Endothelial cell of umbilical vein (primary cell): ENCODE measurements around the gene ZNF768. TPM values are rescaled to one million over a fixed set of nuclear protein-coding genes. Genes with fewer than 3 reads are reported as not detected.

Experiments used
- BruUV-seq: library from RNA; stranded (reverse); fragments of 400-500 nt; replicated peaks from 2 replicates; lab custom pipeline; 2021; lab: Mats Ljungman, UMichigan
- CTCF ChIA-PET: fragments of 300-600, 350-600 bp; sonication (Branson Sonifier 250); formaldehyde crosslinking; loops from one replicate; lab custom pipeline; 2021; ENCODE audit warnings: antibody characterized with exemption, inconsistent platforms; lab: Charles Lee
- POLR2A ChIA-PET: fragments of 300-600, 350-600 bp; sonication (Branson Sonifier 250); formaldehyde crosslinking; loops from one replicate; lab custom pipeline; 2021; ENCODE audit warnings: antibody characterized with exemption, inconsistent platforms; lab: Charles Lee
- DNase-seq: peaks from one replicate; pipeline ENCODE4 v3.0.0-alpha.2; 2011; ENCODE audit warnings: low read depth, low spot score
- FAIRE-seq: peaks from 2 replicates; lab custom pipeline; 2011; peaks lifted over from hg19 to GRCh38; lab: Jason Lieb, UNC
- H2AFZ ChIP-seq: 2 replicates; pipeline ENCODE4 v1.6.0; 2012; ENCODE audit warnings: low read depth, low read length, control low read depth, inconsistent platforms
- H3K27ac ChIP-seq: 2 replicates; pipeline ENCODE4 v1.5.1; 2011; ENCODE audit warnings: low read depth, mild to moderate bottlenecking, control low read depth, low read length, moderate library complexity; ENCODE audit not compliant: insufficient read depth
- H3K27me3 ChIP-seq, 2 experiments: 2 replicates each; pipeline versions ENCODE4 v1.6.0 to v1.6.1; 2011; ENCODE audit warnings: low read length in 2 of 2, mixed read lengths in 1 of 2; ENCODE audit not compliant: control insufficient read depth in 2 of 2, insufficient read depth in 2 of 2
- H3K36me3 ChIP-seq, 2 experiments: 2 replicates in 1 of 2; 3 replicates in 1 of 2; pipeline ENCODE4 v1.5.1; 2011; ENCODE audit warnings: low read length in 2 of 2, mild to moderate bottlenecking in 1 of 2, moderate library complexity in 1 of 2; ENCODE audit not compliant: control insufficient read depth in 2 of 2, insufficient read depth in 2 of 2; ENCODE audit errors: extremely low read depth in 1 of 2
- H3K4me1 ChIP-seq: 3 replicates; pipeline ENCODE4 v1.5.1; 2011; ENCODE audit warnings: mild to moderate bottlenecking, low read length; ENCODE audit not compliant: control insufficient read depth, insufficient read depth; ENCODE audit errors: extremely low read depth
- H3K4me2 ChIP-seq: 2 replicates; pipeline ENCODE4 v1.6.1; 2011; ENCODE audit warnings: low read length, control low read depth, mixed read lengths; ENCODE audit not compliant: insufficient read depth
- H3K4me3 ChIP-seq, 3 experiments: fragments of 200-600 bp in 1 of 3; sonication (generic), shearing (Covaris generic) in 1 of 3; replicated peaks in 1 of 3; 2 replicates each; pipeline ENCODE4 v1.5.1; 2011 to 2016; ENCODE audit warnings: control low read depth in 3 of 3, low read length in 3 of 3, mild to moderate bottlenecking in 2 of 3, inconsistent platforms in 1 of 3, low read depth in 1 of 3, moderate library complexity in 1 of 3; ENCODE audit not compliant: insufficient read depth in 1 of 3
- H3K79me2 ChIP-seq: 2 replicates; pipeline ENCODE4 v1.6.0; 2012; ENCODE audit warnings: low read length, inconsistent platforms; ENCODE audit not compliant: control insufficient read depth, insufficient read depth
- H3K9ac ChIP-seq: replicated peaks from 2 replicates; pipeline ENCODE3; 2011; ENCODE audit warnings: low read length, control low read depth; ENCODE audit not compliant: insufficient read depth; ENCODE audit errors: extremely low read depth
- H3K9me1 ChIP-seq: replicated peaks from 3 replicates; pipeline ENCODE4 v1.6.0; 2011; ENCODE audit warnings: mild to moderate bottlenecking, low read length; ENCODE audit not compliant: control insufficient read depth, insufficient read depth; ENCODE audit errors: extremely low read depth
- H3K9me3 ChIP-seq: replicated peaks from 2 replicates; pipeline ENCODE4 v1.5.1; 2012; ENCODE audit warnings: low read length, inconsistent platforms; ENCODE audit not compliant: control insufficient read depth, insufficient read depth
- H4K20me1 ChIP-seq: replicated peaks from 2 replicates; pipeline ENCODE3; 2011; ENCODE audit warnings: mild to moderate bottlenecking, low read length; ENCODE audit not compliant: control insufficient read depth, insufficient read depth; ENCODE audit errors: extremely low read depth
- EZH2 ChIP-seq: IDR thresholded peaks from 2 replicates; pipeline ENCODE4 v1.6.1; 2012; ENCODE audit warnings: borderline replicate concordance, low read depth, mild to moderate bottlenecking, moderate library complexity, low read length, inconsistent platforms; ENCODE audit not compliant: severe bottlenecking
- FOS ChIP-seq: IDR thresholded peaks from 2 replicates; pipeline ENCODE4 v1.6.1; 2011; ENCODE audit warnings: mild to moderate bottlenecking, low read length, moderate library complexity, borderline replicate concordance; ENCODE audit not compliant: insufficient read depth
- GATA2 ChIP-seq: IDR thresholded peaks from 2 replicates; pipeline ENCODE4 v1.7.0; 2011; ENCODE audit warnings: low read depth, mild to moderate bottlenecking, moderate library complexity, mixed read lengths, low read length; ENCODE audit not compliant: insufficient read length, insufficient read depth
- JUN ChIP-seq: IDR thresholded peaks from 2 replicates; pipeline ENCODE4 v1.6.1; 2011; ENCODE audit warnings: borderline replicate concordance, low read depth; ENCODE audit not compliant: insufficient read length, insufficient read depth
- MYC ChIP-seq: IDR thresholded peaks from one replicate; pipeline ENCODE4 v1.6.1; 2011; ENCODE audit warnings: mild to moderate bottlenecking, low read depth, low read length
- POLR2A ChIP-seq: IDR thresholded peaks from 2 replicates; pipeline ENCODE4 v1.6.1; 2012; ENCODE audit warnings: low read depth, mild to moderate bottlenecking, control low read depth, low read length
- POLR2AphosphoS5 ChIP-seq: IDR thresholded peaks from 2 replicates; pipeline ENCODE4 v1.6.1; 2012; ENCODE audit warnings: low read depth, mild to moderate bottlenecking, control low read depth, low read length, moderate library complexity; ENCODE audit not compliant: insufficient read depth
- dilution Hi-C: fragments of 300-500 bp; cut with MboI; formaldehyde crosslinking; loops from one replicate; pipeline ENCODE4 v1.15.0; 2019; ENCODE audit warnings: low sequenced_read_pairs; ENCODE audit not compliant: extremely low pct_ligation_motif_present
- intact Hi-C: fragments of 100-400 bp; cut with micrococcal nuclease; formaldehyde crosslinking; loops from one replicate; pipeline ENCODE4 v1.10.0; 2022
- polyA plus RNA-seq, 4 experiments: library from polyadenylated mRNA; depleted of rRNA in 3 of 4; stranded (reverse) in 3 of 4; unstranded in 1 of 4; fragments of >200 nt; gene quantifications; 2 replicates each; pipeline versions ENCODE4 v1.2.1 to v1.2.3, GENCODE V29; 2011 to 2012; ENCODE audit warnings: missing spikeins in 1 of 4
- total RNA-seq: library from RNA; stranded (reverse); gene quantifications from 2 replicates; pipeline ENCODE4 v1.2.3, GENCODE V29; 2021
- TF ChIP-seq, protein P1 (sequence below): IDR thresholded peaks from 2 replicates; pipeline ENCODE4 v1.6.1; 2011; ENCODE audit not compliant: insufficient read depth, insufficient read length
- TF ChIP-seq, protein P2 (sequence below), 2 donors: IDR thresholded peaks; 1 replicate in 1 of 2; 2 replicates in 1 of 2; pipeline ENCODE4 v1.5.1; 2011; ENCODE audit warnings: low read length in 2 of 2, mild to moderate bottlenecking in 2 of 2, moderate library complexity in 2 of 2, control low read depth in 1 of 2, inconsistent platforms in 1 of 2, low read depth in 1 of 2; ENCODE audit not compliant: insufficient read depth in 1 of 2; ENCODE audit errors: extremely low read depth in 1 of 2

The ZNF768 gene
- total and polyA plus RNA-seq, 2 donors (not counting 3 experiments of a cell fraction or from before 2014, with no cell fraction given), result 24.2 to 24.7 TPM

DNA sequence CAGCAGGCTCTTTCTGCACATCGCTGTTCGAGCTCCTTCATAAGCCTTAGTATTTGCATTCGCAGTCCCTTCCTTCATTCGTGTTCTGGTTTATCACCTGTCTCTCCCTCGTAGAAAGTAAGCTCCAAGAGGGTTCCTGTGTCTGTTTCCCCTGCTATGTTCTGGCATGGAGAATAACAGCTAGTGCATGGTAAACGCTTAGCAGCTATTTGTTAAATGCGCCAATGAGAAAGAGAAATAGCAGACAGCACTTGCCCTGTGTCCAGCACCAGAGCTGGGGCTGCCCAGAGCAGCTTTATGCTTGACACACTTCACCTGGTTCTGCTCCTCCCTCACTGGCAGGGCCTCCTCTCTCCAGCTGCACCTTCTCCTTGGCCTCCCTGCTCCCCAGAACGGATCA, 39.6 kb upstream of the ZNF768 start:
- Histone ChIP-seq H3K9ac (no peak overlapping the region), H3K27me3 (peaks cover 0 to 4% of the 10 kb centered on the region in 2 experiments), H3K4me1 (peaks cover 9% of the 10 kb centered on the region), H3K9me1 (no peaks in the 10 kb centered on the region), H3K9me3 (no peaks in the 10 kb centered on the region), H3K27ac (no peak overlapping the region), H4K20me1 (no peaks in the 10 kb centered on the region), H3K79me2 (no peaks in the 10 kb centered on the region), H3K36me3 (no peaks in the 10 kb centered on the region), H3K4me2 (no peak overlapping the region), H2AFZ (no peak overlapping the region), H3K4me3 (no peak overlapping the region)
- intact Hi-C loops (no loop called here), dilution Hi-C loops (no loop called here)
- POLR2A ChIA-PET, result no interaction called here
- TF ChIP-seq JUN, result no peak
- TF ChIP-seq GATA2, result no peak
- TF ChIP-seq POLR2A, result no peak
- no peak for TF ChIP-seq FOS
- TF ChIP-seq, protein P1, sequence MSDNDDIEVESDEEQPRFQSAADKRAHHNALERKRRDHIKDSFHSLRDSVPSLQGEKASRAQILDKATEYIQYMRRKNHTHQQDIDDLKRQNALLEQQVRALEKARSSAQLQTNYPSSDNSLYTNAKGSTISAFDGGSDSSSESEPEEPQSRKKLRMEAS, result no peak
- TF ChIP-seq MYC, result no peak
- no peak for TF ChIP-seq EZH2
- TF ChIP-seq, protein P2, sequence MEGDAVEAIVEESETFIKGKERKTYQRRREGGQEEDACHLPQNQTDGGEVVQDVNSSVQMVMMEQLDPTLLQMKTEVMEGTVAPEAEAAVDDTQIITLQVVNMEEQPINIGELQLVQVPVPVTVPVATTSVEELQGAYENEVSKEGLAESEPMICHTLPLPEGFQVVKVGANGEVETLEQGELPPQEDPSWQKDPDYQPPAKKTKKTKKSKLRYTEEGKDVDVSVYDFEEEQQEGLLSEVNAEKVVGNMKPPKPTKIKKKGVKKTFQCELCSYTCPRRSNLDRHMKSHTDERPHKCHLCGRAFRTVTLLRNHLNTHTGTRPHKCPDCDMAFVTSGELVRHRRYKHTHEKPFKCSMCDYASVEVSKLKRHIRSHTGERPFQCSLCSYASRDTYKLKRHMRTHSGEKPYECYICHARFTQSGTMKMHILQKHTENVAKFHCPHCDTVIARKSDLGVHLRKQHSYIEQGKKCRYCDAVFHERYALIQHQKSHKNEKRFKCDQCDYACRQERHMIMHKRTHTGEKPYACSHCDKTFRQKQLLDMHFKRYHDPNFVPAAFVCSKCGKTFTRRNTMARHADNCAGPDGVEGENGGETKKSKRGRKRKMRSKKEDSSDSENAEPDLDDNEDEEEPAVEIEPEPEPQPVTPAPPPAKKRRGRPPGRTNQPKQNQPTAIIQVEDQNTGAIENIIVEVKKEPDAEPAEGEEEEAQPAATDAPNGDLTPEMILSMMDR (IDR thresholded peaks at IDR 0.05; ENCODE audit: extremely low read depth in 1 of 2, insufficient read depth in 1 of 2, low read depth in 1 of 2, low read length in 2 of 2), result no peak
- no peak for TF ChIP-seq POLR2AphosphoS5
- FAIRE-seq (no peak), DNase-seq (no peak)
- CTCF ChIA-PET, result interaction anchor here (1.3 to 1.6 kb wide), 3 partner anchors 32 to 137 kb away, joined by 3 to 7 read pairs (median 4); partner anchors contain the start of gene DCTPP1
- no TSS peak for BruUV-seq
